IMR-90 (cell line): ENCODE data around the gene GCM1. TPM values are rescaled to one million over a fixed set of nuclear protein-coding genes. Genes with fewer than 3 reads are reported as not detected.

Experiments
- ATAC-seq: fragments of 200-7000 bp; cut with Tn5 transposase; 2 replicates; pipeline ENCODE4 v1.9.1; 2020; ENCODE audit warnings: low read depth, mild to moderate bottlenecking, moderate library complexity
- BruUV-seq: library from RNA; stranded (reverse); fragments of 400-500 nt; replicated peaks from 2 replicates; lab custom pipeline; 2021; lab: Mats Ljungman, UMichigan
- CTCF ChIA-PET: fragments of 300-600 bp; formaldehyde crosslinking; extraction: SDS; loops from one replicate; lab custom pipeline; 2021; ENCODE audit warnings: antibody characterized with exemption; lab: Yijun Ruan, JAX
- POLR2A ChIA-PET: fragments of 300-600 bp; sonication (Branson Sonifier 250); formaldehyde crosslinking; loops from one replicate; lab custom pipeline; 2022; ENCODE audit warnings: antibody characterized with exemption; ENCODE audit not compliant: unreplicated experiment; lab: Charles Lee
- DNase-seq: peaks from one replicate; pipeline ENCODE4 v3.0.0; 2013
- H2AFZ ChIP-seq: replicated peaks from 2 replicates; pipeline ENCODE3; 2013; ENCODE audit warnings: low read length, mild to moderate bottlenecking; ENCODE audit not compliant: poor library complexity
- H2AK5ac ChIP-seq: 2 replicates; pipeline ENCODE4 v1.6.1; 2013; ENCODE audit warnings: low read depth, low read length, inconsistent platforms
- H2AK9ac ChIP-seq: replicated peaks from 2 replicates; pipeline ENCODE3; 2013; ENCODE audit warnings: mild to moderate bottlenecking, low read depth, low read length, moderate library complexity; ENCODE audit not compliant: poor library complexity
- H2BK120ac ChIP-seq: 2 replicates; pipeline ENCODE4 v1.6.1; 2013; ENCODE audit warnings: low read depth, low read length, inconsistent platforms
- H2BK15ac ChIP-seq: 3 replicates; pipeline ENCODE4 v1.6.1; 2013; ENCODE audit warnings: low read depth, low read length, inconsistent platforms
- H2BK20ac ChIP-seq: 2 replicates; pipeline ENCODE4 v1.6.1; 2013; ENCODE audit warnings: low read depth, mild to moderate bottlenecking, inconsistent platforms, low read length, moderate library complexity
- H2BK5ac ChIP-seq: 2 replicates; pipeline ENCODE4 v1.6.1; 2013; ENCODE audit warnings: mild to moderate bottlenecking, low read depth, low read length, inconsistent platforms; ENCODE audit not compliant: poor library complexity, severe bottlenecking
- H3K14ac ChIP-seq: replicated peaks from 2 replicates; pipeline ENCODE4 v1.6.1; 2013; ENCODE audit warnings: low read depth, low read length, inconsistent platforms
- H3K18ac ChIP-seq: 2 replicates; pipeline ENCODE4 v1.6.1; 2013; ENCODE audit warnings: low read depth, low read length, control low read depth
- H3K23ac ChIP-seq: 2 replicates; pipeline ENCODE4 v1.6.1; 2013; ENCODE audit warnings: low read depth, low read length, inconsistent platforms
- H3K27ac ChIP-seq: 2 replicates; pipeline ENCODE4 v1.5.1; 2013; ENCODE audit warnings: mild to moderate bottlenecking, control low read depth, low read length; ENCODE audit not compliant: insufficient read depth
- H3K27me3 ChIP-seq: 2 replicates; pipeline ENCODE4 v1.6.1; 2013; ENCODE audit warnings: low read length; ENCODE audit not compliant: control insufficient read depth, insufficient read depth
- H3K36me3 ChIP-seq: 2 replicates; pipeline ENCODE4 v1.6.1; 2013; ENCODE audit warnings: low read length, mixed read lengths; ENCODE audit not compliant: control insufficient read depth, insufficient read depth
- H3K4ac ChIP-seq: 2 replicates; pipeline ENCODE4 v1.6.1; 2013; ENCODE audit warnings: low read depth, low read length, inconsistent platforms
- H3K4me1 ChIP-seq: 2 replicates; pipeline ENCODE4 v1.6.1; 2013; ENCODE audit warnings: low read length, mixed read lengths; ENCODE audit not compliant: control insufficient read depth, insufficient read depth
- H3K4me2 ChIP-seq: 2 replicates; pipeline ENCODE4 v1.6.1; 2013; ENCODE audit warnings: low read depth, mild to moderate bottlenecking, control low read depth, low read length, moderate library complexity
- H3K4me3 ChIP-seq: 2 replicates; pipeline ENCODE4 v1.5.1; 2013; ENCODE audit warnings: low read depth, mild to moderate bottlenecking, control low read depth, low read length, moderate library complexity; ENCODE audit not compliant: insufficient read depth
- H3K56ac ChIP-seq: 2 replicates; pipeline ENCODE4 v1.6.1; 2013; ENCODE audit warnings: low read length, inconsistent platforms; ENCODE audit not compliant: insufficient read depth; ENCODE audit errors: extremely low read depth
- H3K79me1 ChIP-seq, 2 experiments: 2 replicates each; pipeline ENCODE4 v1.6.1; 2013; ENCODE audit warnings: low read length in 2 of 2, inconsistent platforms in 1 of 2, low read depth in 1 of 2
- H3K9ac ChIP-seq: 2 replicates; pipeline ENCODE4 v1.6.1; 2013; ENCODE audit warnings: low read depth, low read length, control low read depth
- H3K9me1 ChIP-seq: 2 replicates; pipeline ENCODE4 v1.6.1; 2013; ENCODE audit warnings: low read length, inconsistent platforms; ENCODE audit not compliant: insufficient read depth
- H3K9me3 ChIP-seq: 2 replicates; pipeline ENCODE4 v1.6.1; 2013; ENCODE audit warnings: low read length; ENCODE audit not compliant: control insufficient read depth, insufficient read depth
- H4K20me1 ChIP-seq: 2 replicates; pipeline ENCODE4 v1.6.1; 2013; ENCODE audit warnings: low read length, inconsistent platforms; ENCODE audit not compliant: insufficient read depth
- H4K5ac ChIP-seq: 2 replicates; pipeline ENCODE4 v1.6.1; 2013; ENCODE audit warnings: mild to moderate bottlenecking, low read depth, low read length, control low read depth
- H4K8ac ChIP-seq, 2 experiments: 2 replicates each; pipeline ENCODE4 v1.6.1; 2013; ENCODE audit warnings: low read depth in 2 of 2, low read length in 2 of 2, control low read depth in 1 of 2, inconsistent platforms in 1 of 2
- H4K91ac ChIP-seq: 2 replicates; pipeline ENCODE4 v1.6.1; 2013; ENCODE audit warnings: low read depth, low read length, inconsistent platforms; ENCODE audit not compliant: insufficient read depth
- FOS ChIP-seq: fragments of 150-350 bp; IDR thresholded peaks from 2 replicates; pipeline ENCODE4 v1.6.1; 2016; ENCODE audit warnings: low read depth, low read length
- MXI1 ChIP-seq: IDR thresholded peaks from 2 replicates; pipeline ENCODE4 v1.6.1; 2012; ENCODE audit warnings: low read depth, mild to moderate bottlenecking, low read length, moderate library complexity, borderline replicate concordance
- POLR2A ChIP-seq: IDR thresholded peaks from 2 replicates; pipeline ENCODE4 v1.6.1; 2012; ENCODE audit warnings: mild to moderate bottlenecking, low read depth, low read length
- RAD21 ChIP-seq: IDR thresholded peaks from 2 replicates; pipeline ENCODE4 v1.6.1; 2012; ENCODE audit warnings: low read length, improper control_type of control experiment
- WGBS, 2 experiments: methylation state at CpG; one replicate each; pipeline versions ENCODE4 v1.1.5 to v1.1.7; 2013; ENCODE audit warnings: missing lambda C conversion rate in 2 of 2; ENCODE audit not compliant: insufficient read length in 1 of 2; ENCODE audit errors: extremely low coverage in 2 of 2; 5-methylcytosine and 5-hydroxymethylcytosine counted together
- dilution Hi-C: fragments of 300-500 bp; cut with HindIII; formaldehyde crosslinking; loops from one replicate; pipeline ENCODE4 v1.14.3; 2018; ENCODE audit warnings: low sequenced_read_pairs; ENCODE audit not compliant: unreplicated experiment
- in situ Hi-C: fragments of 300-500 bp; cut with MboI; formaldehyde crosslinking; loops from 3 replicates; pipeline ENCODE4 v1.14.3; 2019; ENCODE audit warnings: low sequenced_read_pairs, inconsistent platforms, mixed read lengths
- intact Hi-C: fragments of 100-400 bp; cut with micrococcal nuclease; formaldehyde crosslinking; loops from 2 replicates; pipeline ENCODE4 v1.10.0; 2022
- polyA plus RNA-seq, 3 experiments: library from polyadenylated mRNA; depleted of rRNA; stranded (reverse); fragments of >200 nt; gene quantifications; 2 replicates each; pipeline ENCODE4 v1.2.3, GENCODE V29; 2012; ENCODE audit warnings: low replicate concordance in 1 of 3
- total RNA-seq: library from RNA; depleted of rRNA; stranded (reverse); fragments of >200 nt; gene quantifications from 2 replicates; pipeline ENCODE4 v1.2.3, GENCODE V29; 2012
- TF ChIP-seq, protein P1 (sequence below): fragments of 150-350 bp; IDR thresholded peaks from 2 replicates; pipeline ENCODE4 v1.6.1; 2017; ENCODE audit warnings: mild to moderate bottlenecking, antibody characterized with exemption, low read length, low read depth
- TF ChIP-seq, protein P2 (sequence below): fragments of 150-350 bp; IDR thresholded peaks from 2 replicates; pipeline ENCODE4 v1.6.1; 2016; ENCODE audit warnings: low read depth, mild to moderate bottlenecking, low read length, moderate library complexity, borderline replicate concordance

Gene GCM1
- total and polyA plus RNA-seq, 2 of the 4 experiments (the other 2 are of a cell fraction), result not detected

DNA sequence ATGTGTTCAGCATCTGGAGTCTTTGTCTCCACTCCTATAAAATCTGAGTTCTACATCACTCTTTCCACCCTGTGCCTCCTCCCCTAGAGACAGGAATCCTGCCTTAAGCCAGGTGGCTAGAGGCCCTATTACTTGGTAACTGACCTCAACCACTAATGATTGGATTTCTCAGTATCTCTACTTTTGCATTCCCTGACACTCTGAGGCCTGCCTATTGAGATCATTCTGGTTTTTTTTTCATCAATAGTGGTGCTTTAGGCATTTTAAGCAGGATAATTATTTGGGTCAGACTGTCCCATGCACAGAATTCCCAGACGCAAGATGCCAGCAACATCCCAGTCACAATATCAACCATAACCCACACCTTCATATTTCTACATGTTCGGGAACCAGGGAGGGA, 3.9 kb upstream of the GCM1 start:
- Histone ChIP-seq H2AFZ (no peak overlapping the region), H3K4me2 (no peak overlapping the region), H3K4me1 (no peaks in the 10 kb centered on the region), H3K27ac (no peak overlapping the region), H2BK120ac (no peak overlapping the region), H4K20me1 (no peaks in the 10 kb centered on the region), H3K23ac (no peak overlapping the region), H3K9ac (no peak overlapping the region), H3K14ac (no peak overlapping the region), H3K9me1 (no peaks in the 10 kb centered on the region), H2BK5ac (no peak overlapping the region), H2AK5ac (no peak overlapping the region), H3K27me3 (peaks cover 3% of the 10 kb centered on the region; the same call in 1 of the 2 replicates), H3K36me3 (no peaks in the 10 kb centered on the region), H2AK9ac (no peak overlapping the region), H3K79me1 (no peaks in the 10 kb centered on the region), H2BK15ac (no peak overlapping the region), H3K56ac (no peak overlapping the region), H3K9me3 (no peaks in the 10 kb centered on the region), H4K91ac (no peak overlapping the region), H3K18ac (no peak overlapping the region), H3K4me3 (no peak overlapping the region), H3K4ac (no peak overlapping the region), H2BK20ac (no peak overlapping the region), H4K8ac (no peak overlapping the region), H4K5ac (no peak overlapping the region)
- no peak for ATAC-seq
- BruUV-seq, result no TSS peak
- dilution Hi-C loops (no loop called here), in situ Hi-C loops (loop anchor here (25.0 kb wide), 1 partner anchor 510 kb away; the partner anchor contains the start of gene KLHL31), intact Hi-C loops (no loop called here)
- no peak for TF ChIP-seq FOS
- no peak for TF ChIP-seq POLR2A
- TF ChIP-seq MXI1, result no peak
- no peak for TF ChIP-seq RAD21
- TF ChIP-seq, protein P1, sequence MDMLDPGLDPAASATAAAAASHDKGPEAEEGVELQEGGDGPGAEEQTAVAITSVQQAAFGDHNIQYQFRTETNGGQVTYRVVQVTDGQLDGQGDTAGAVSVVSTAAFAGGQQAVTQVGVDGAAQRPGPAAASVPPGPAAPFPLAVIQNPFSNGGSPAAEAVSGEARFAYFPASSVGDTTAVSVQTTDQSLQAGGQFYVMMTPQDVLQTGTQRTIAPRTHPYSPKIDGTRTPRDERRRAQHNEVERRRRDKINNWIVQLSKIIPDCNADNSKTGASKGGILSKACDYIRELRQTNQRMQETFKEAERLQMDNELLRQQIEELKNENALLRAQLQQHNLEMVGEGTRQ, result no peak
- TF ChIP-seq, protein P2, sequence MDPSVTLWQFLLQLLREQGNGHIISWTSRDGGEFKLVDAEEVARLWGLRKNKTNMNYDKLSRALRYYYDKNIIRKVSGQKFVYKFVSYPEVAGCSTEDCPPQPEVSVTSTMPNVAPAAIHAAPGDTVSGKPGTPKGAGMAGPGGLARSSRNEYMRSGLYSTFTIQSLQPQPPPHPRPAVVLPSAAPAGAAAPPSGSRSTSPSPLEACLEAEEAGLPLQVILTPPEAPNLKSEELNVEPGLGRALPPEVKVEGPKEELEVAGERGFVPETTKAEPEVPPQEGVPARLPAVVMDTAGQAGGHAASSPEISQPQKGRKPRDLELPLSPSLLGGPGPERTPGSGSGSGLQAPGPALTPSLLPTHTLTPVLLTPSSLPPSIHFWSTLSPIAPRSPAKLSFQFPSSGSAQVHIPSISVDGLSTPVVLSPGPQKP, result no peak
- ChIA-PET POLR2A (no interaction called here), CTCF (no interaction called here)
- DNase-seq, result no peak
- WGBS, 2 experiments, result no CpG with 5 or more reads among the region's 2 CpGs
